Activated CD8-positive, alpha-beta memory T cell treated with anti-CD3 and anti-CD28 coated beads, Interleukin-2, amount 10 ng/mL, durations not matched to agents 7 days and 5 days (primary cell): ENCODE data around the gene TMEM72. TPM values are rescaled to one million over a fixed set of nuclear protein-coding genes. Genes with fewer than 3 reads are reported as not detected.

Source experiments
- ATAC-seq: fragments of 150-1000 bp; cut with Tn5 transposase; one replicate; pipeline ENCODE4 v1.10.0; 2021; ENCODE audit warnings: moderate library complexity
- CTCF ChIA-PET: fragments of 350-600 bp; sonication (Branson Sonifier 250); formaldehyde crosslinking; loops from one replicate; lab custom pipeline; 2021; ENCODE audit warnings: antibody characterized with exemption; lab: Charles Lee
- DNase-seq: peaks from one replicate; pipeline ENCODE4 v3.0.0-alpha.2; 2020
- H3K27ac Mint-ChIP-seq: one replicate; pipeline ENCODE4 v1.8.0; 2021; ENCODE audit warnings: mild to moderate bottlenecking, mixed read lengths
- H3K27me3 Mint-ChIP-seq: one replicate; pipeline ENCODE4 v1.8.0; 2021; ENCODE audit warnings: mixed read lengths
- H3K36me3 Mint-ChIP-seq: one replicate; pipeline ENCODE4 v1.8.0; 2021; ENCODE audit warnings: mild to moderate bottlenecking, mixed read lengths
- H3K4me1 Mint-ChIP-seq: one replicate; pipeline ENCODE4 v1.8.0; 2021; ENCODE audit warnings: mixed read lengths
- H3K4me3 Mint-ChIP-seq: one replicate; pipeline ENCODE4 v1.8.0; 2021; ENCODE audit warnings: mild to moderate bottlenecking, moderate library complexity, mixed read lengths
- H3K9me3 Mint-ChIP-seq: one replicate; pipeline ENCODE4 v1.8.0; 2022; ENCODE audit warnings: low read depth, mixed read lengths
- total RNA-seq, 2 experiments: library from RNA; stranded (reverse); gene quantifications; one replicate each; pipeline ENCODE4 v1.2.3, GENCODE V29; 2021

The TMEM72 gene
- total RNA-seq, 2 experiments from 2014 or later, result not detected

GRCh38 chr10:44968091-44968490 is 57.0 kb downstream of the TMEM72 start:
- Mint-ChIP-seq H3K27ac (peak overlapping the region; percentile 63), H3K4me1 (peaks cover 31% of the 10 kb centered on the region), H3K9me3 (no peaks in the 10 kb centered on the region), H3K27me3 (no peaks in the 10 kb centered on the region), H3K36me3 (peaks cover 2% of the 10 kb centered on the region), H3K4me3 (no peak overlapping the region)
- ATAC-seq (no peak), DNase-seq (no peak)
- CTCF ChIA-PET, result interaction anchor here (1.2 to 5.2 kb wide), 2 partner anchors 35 to 40 kb away, joined by 4 to 38 read pairs; no protein-coding TSS in a partner anchor

GRCh38 chr10:44968500-44969400 is 57.6 kb downstream of the TMEM72 start:
- H3K36me3 Mint-ChIP-seq, result peaks cover 2% of the 10 kb centered on the region
- H3K9me3 Mint-ChIP-seq, result no peaks in the 10 kb centered on the region
- DNase-seq (peak; percentile 77), ATAC-seq (peak; percentile 77)
- no peak overlapping the region for H3K4me3 Mint-ChIP-seq
- no peaks in the 10 kb centered on the region for H3K27me3 Mint-ChIP-seq
- peaks cover 35% of the 10 kb centered on the region for H3K4me1 Mint-ChIP-seq
- CTCF ChIA-PET, result interaction anchor here (1.0 to 5.2 kb wide), 3 partner anchors 11 to 39 kb away, joined by 3 to 38 read pairs (median 4); partner anchors contain the start of gene DEPP1
- H3K27ac Mint-ChIP-seq, result peak overlapping the region; percentile 38

- no peak for ATAC-seq
- Mint-ChIP-seq H3K36me3 (peaks cover 2% of the 10 kb centered on the region), H3K4me1 (peaks cover 45% of the 10 kb centered on the region), H3K9me3 (no peaks in the 10 kb centered on the region), H3K4me3 (no peak overlapping the region), H3K27me3 (no peaks in the 10 kb centered on the region), H3K27ac (no peak overlapping the region)
- CTCF ChIA-PET, result interaction anchor here (5.2 kb wide), 1 partner anchor 37 kb away, joined by 38 read pairs; no protein-coding TSS in a partner anchor
- no peak for DNase-seq
Measured at GRCh38 chr10:44969854-44970253, 58.7 kb downstream of the TMEM72 start.

- Mint-ChIP-seq H3K27ac (no peak overlapping the region), H3K4me3 (no peak overlapping the region), H3K36me3 (peaks cover 2% of the 10 kb centered on the region), H3K4me1 (peaks cover 44% of the 10 kb centered on the region), H3K27me3 (no peaks in the 10 kb centered on the region), H3K9me3 (no peaks in the 10 kb centered on the region)
- DNase-seq (no peak), ATAC-seq (no peak)
- CTCF ChIA-PET, result interaction anchor here (0.9 to 5.2 kb wide), 2 partner anchors 38 to 108 kb away, joined by 3 to 38 read pairs; no protein-coding TSS in a partner anchor
Measured at GRCh38 chr10:44970812-44971395, 59.8 kb downstream of the TMEM72 start.

- CTCF ChIA-PET, result interaction anchor here (0.9 to 5.2 kb wide), 2 partner anchors 39 to 109 kb away, joined by 3 to 38 read pairs; no protein-coding TSS in a partner anchor
- H3K36me3 Mint-ChIP-seq, result peaks cover 2% of the 10 kb centered on the region
- no peak overlapping the region for H3K27ac Mint-ChIP-seq
- DNase-seq (no peak), ATAC-seq (no peak)
- H3K4me1 Mint-ChIP-seq, result peaks cover 39% of the 10 kb centered on the region
- H3K9me3 Mint-ChIP-seq, result no peaks in the 10 kb centered on the region
- no peaks in the 10 kb centered on the region for H3K27me3 Mint-ChIP-seq
- H3K4me3 Mint-ChIP-seq, result no peak overlapping the region
Measured at GRCh38 chr10:44971434-44971833, 60.3 kb downstream of the TMEM72 start.

- Mint-ChIP-seq H3K27me3 (no peaks in the 10 kb centered on the region), H3K9me3 (no peaks in the 10 kb centered on the region), H3K4me1 (peaks cover 35% of the 10 kb centered on the region), H3K27ac (no peak overlapping the region), H3K4me3 (no peak overlapping the region), H3K36me3 (peaks cover 2% of the 10 kb centered on the region)
- ATAC-seq (no peak), DNase-seq (no peak)
- CTCF ChIA-PET, result interaction anchor here (0.9 to 5.2 kb wide), 3 partner anchors 39 to 110 kb away, joined by 3 to 38 read pairs (median 22); no protein-coding TSS in a partner anchor
Measured at GRCh38 chr10:44971935-44972757, 61.0 kb downstream of the TMEM72 start.

- H3K4me1 Mint-ChIP-seq, result peaks cover 29% of the 10 kb centered on the region
- DNase-seq (no peak), ATAC-seq (no peak)
- H3K4me3 Mint-ChIP-seq, result no peak overlapping the region
- no peaks in the 10 kb centered on the region for H3K9me3 Mint-ChIP-seq
- H3K27ac Mint-ChIP-seq, result no peak overlapping the region
- H3K36me3 Mint-ChIP-seq, result peaks cover 2% of the 10 kb centered on the region
- CTCF ChIA-PET, result interaction anchor here (0.8 to 2.7 kb wide), 6 partner anchors 8 to 40 kb away, joined by 4 to 22 read pairs (median 6); partner anchors contain the start of gene RASSF4
- no peaks in the 10 kb centered on the region for H3K27me3 Mint-ChIP-seq
Measured at GRCh38 chr10:44972874-44973306, 61.8 kb downstream of the TMEM72 start.

- no peak overlapping the region for H3K4me3 Mint-ChIP-seq
- DNase-seq (no peak), ATAC-seq (no peak)
- no peak overlapping the region for H3K27ac Mint-ChIP-seq
- H3K27me3 Mint-ChIP-seq, result no peaks in the 10 kb centered on the region
- H3K9me3 Mint-ChIP-seq, result no peaks in the 10 kb centered on the region
- peaks cover 23% of the 10 kb centered on the region for H3K4me1 Mint-ChIP-seq
- peaks cover 2% of the 10 kb centered on the region for H3K36me3 Mint-ChIP-seq
- CTCF ChIA-PET, result interaction anchor here (0.8 to 2.7 kb wide), 6 partner anchors 9 to 41 kb away, joined by 4 to 22 read pairs (median 6); partner anchors contain the start of gene RASSF4
Measured at GRCh38 chr10:44973323-44974081, 62.4 kb downstream of the TMEM72 start.

GRCh38 chr10:44974082-44974627 is 63.0 kb downstream of the TMEM72 start:
- H3K27me3 Mint-ChIP-seq, result no peaks in the 10 kb centered on the region
- H3K4me3 Mint-ChIP-seq, result peak overlapping the region; percentile 62
- no peaks in the 10 kb centered on the region for H3K36me3 Mint-ChIP-seq
- H3K27ac Mint-ChIP-seq, result peak overlapping the region; percentile 79
- H3K9me3 Mint-ChIP-seq, result no peaks in the 10 kb centered on the region
- no peak for DNase-seq
- peaks cover 16% of the 10 kb centered on the region for H3K4me1 Mint-ChIP-seq
- no peak for ATAC-seq
- CTCF ChIA-PET, result interaction anchor here (1.3 to 2.7 kb wide), 5 partner anchors 10 to 42 kb away, joined by 4 to 22 read pairs (median 6); partner anchors contain the start of gene RASSF4

- ATAC-seq (peak; percentile 98), DNase-seq (peak; percentile 74)
- CTCF ChIA-PET, result interaction anchor here (1.4 to 2.7 kb wide), 7 partner anchors 10 to 42 kb away, joined by 3 to 24 read pairs (median 6); no protein-coding TSS in a partner anchor
- H3K4me1 Mint-ChIP-seq, result peaks cover 13% of the 10 kb centered on the region
- H3K36me3 Mint-ChIP-seq, result no peaks in the 10 kb centered on the region
- H3K27ac Mint-ChIP-seq, result peak overlapping the region; percentile 79
- peak overlapping the region; percentile 62 for H3K4me3 Mint-ChIP-seq
- no peaks in the 10 kb centered on the region for H3K27me3 Mint-ChIP-seq
- no peaks in the 10 kb centered on the region for H3K9me3 Mint-ChIP-seq
Measured at GRCh38 chr10:44974628-44975430, 63.7 kb downstream of the TMEM72 start.
